Spleen (tissue), 11 donors: ENCODE results near the gene BIN1. TPM values are rescaled to one million over a fixed set of nuclear protein-coding genes. Genes with fewer than 3 reads are reported as not detected.

Experiments
- DNase-seq: peaks from one replicate; pipeline ENCODE4 v3.0.0-alpha.2; 2020
- H3K27ac ChIP-seq, 8 donors: fragments of 200-600 bp; sonication (generic) in 7 of 8; 1 replicate in 4 of 8; 2 replicates in 4 of 8; pipeline versions ENCODE4 v1.5.0 to v1.8.0; 2016 to 2021; ENCODE audit warnings: inconsistent platforms in 4 of 8, mild to moderate bottlenecking in 4 of 8, moderate library complexity in 1 of 8
- H3K27me3 ChIP-seq, 7 donors: fragments of 200-600 bp; sonication (generic) in 6 of 7; replicated peaks in 1 of 7; 1 replicate in 4 of 7; 2 replicates in 3 of 7; pipeline versions ENCODE4 v1.5.0 to v1.8.0; 2016 to 2021; ENCODE audit warnings: inconsistent platforms in 3 of 7, mild to moderate bottlenecking in 1 of 7
- H3K36me3 ChIP-seq, 6 donors: fragments of 200-600 bp; sonication (generic) in 5 of 6; 1 replicate in 4 of 6; 2 replicates in 2 of 6; pipeline versions ENCODE4 v1.5.0 to v1.8.0; 2016 to 2021; ENCODE audit warnings: inconsistent platforms in 2 of 6
- H3K4me1 ChIP-seq, 6 donors: fragments of 200-600 bp; sonication (generic) in 5 of 6; 1 replicate in 3 of 6; 2 replicates in 3 of 6; pipeline versions ENCODE4 v1.5.0 to v1.8.0; 2016 to 2021; ENCODE audit warnings: inconsistent platforms in 3 of 6
- H3K4me3 ChIP-seq, 8 donors: fragments of 200-600 bp; sonication (generic) in 7 of 8; 1 replicate in 4 of 8; 2 replicates in 4 of 8; pipeline versions ENCODE4 v1.5.0 to v1.8.0; 2016 to 2021; ENCODE audit warnings: inconsistent platforms in 4 of 8, mild to moderate bottlenecking in 4 of 8, moderate library complexity in 2 of 8
- H3K9me3 ChIP-seq, 8 donors: fragments of 200-600 bp; sonication (generic) in 7 of 8; 1 replicate in 4 of 8; 2 replicates in 4 of 8; pipeline versions ENCODE4 v1.5.0 to v1.8.0; 2016 to 2021; ENCODE audit warnings: inconsistent platforms in 4 of 8
- POLR2A ChIP-seq, 3 donors: fragments of 450-650 bp; IDR thresholded peaks; one replicate each; pipeline ENCODE4 v1.5.1; 2017; ENCODE audit warnings: antibody characterized with exemption in 3 of 3, mild to moderate bottlenecking in 1 of 3
- POLR2AphosphoS5 ChIP-seq, 3 donors: sonication (generic); formaldehyde crosslinking; IDR thresholded peaks; one replicate each; pipeline ENCODE4 v1.5.1; 2017; ENCODE audit warnings: antibody characterized with exemption in 3 of 3
- WGBS, 5 donors: extraction: QIAGEN DNeasy Blood & Tissue Kit in 3 of 5; methylation state at CpG; one replicate each; pipeline versions ENCODE4 v1.1.5 to v1.1.7; 2013 to 2018; 5-methylcytosine and 5-hydroxymethylcytosine counted together
- intact Hi-C: fragments of 100-400 bp; cut with DNase I; formaldehyde crosslinking; loops from one replicate; pipeline ENCODE4 v1.15.0; 2023; ENCODE audit warnings: low total_unique reads
- polyA plus RNA-seq, 3 donors: library from polyadenylated mRNA; stranded (reverse); fragments of 200-250 nt; gene quantifications; one replicate each; pipeline ENCODE4 v1.2.1, GENCODE V29; 2013
- total RNA-seq, 7 donors: library from RNA; depleted of rRNA in 3 of 7; stranded (reverse); fragments of >200 nt in 3 of 7; fragmentation: NEBNext Ultra II Directional in 4 of 7; extraction: Animal tissue kit (Norgen Biotek cat#: 25700) in 4 of 7; gene quantifications; one replicate each; pipeline versions ENCODE4 v1.1.0 to v1.2.1, GENCODE V29; 2016 to 2021
- TF ChIP-seq, protein P1 (sequence below), 11 experiments: fragments of 200-600 bp in 7 of 11; fragments of 450-650 bp in 4 of 11; sonication (generic) in 4 of 11; IDR thresholded peaks in 8 of 11; conservative IDR thresholded peaks in 3 of 11; 1 replicate in 7 of 11; 2 replicates in 4 of 11; pipeline versions ENCODE4 v1.4.0 to v1.8.0; 2016 to 2021; ENCODE audit warnings: antibody characterized with exemption in 11 of 11, inconsistent platforms in 4 of 11, mild to moderate bottlenecking in 1 of 11
- donor health status: healthy with polysubstance abuse.
- donor health status: DM: no; HTN: no; CAD: no; lungs with moderate emphysema.
- donor health status: DM: no; HTN: no; CAD: no.
- donor health status: Bipolar disorder and iron deficiency.
- donor health status: healthy.
- donor health status: DM: no; HTN: no; CAD: no.
- donor health status: DM: yes; HTN: yes; CAD: no.

The BIN1 gene
- total and polyA plus RNA-seq, 10 donors = 57.2 to 123 (median 70.4) TPM

DNA sequence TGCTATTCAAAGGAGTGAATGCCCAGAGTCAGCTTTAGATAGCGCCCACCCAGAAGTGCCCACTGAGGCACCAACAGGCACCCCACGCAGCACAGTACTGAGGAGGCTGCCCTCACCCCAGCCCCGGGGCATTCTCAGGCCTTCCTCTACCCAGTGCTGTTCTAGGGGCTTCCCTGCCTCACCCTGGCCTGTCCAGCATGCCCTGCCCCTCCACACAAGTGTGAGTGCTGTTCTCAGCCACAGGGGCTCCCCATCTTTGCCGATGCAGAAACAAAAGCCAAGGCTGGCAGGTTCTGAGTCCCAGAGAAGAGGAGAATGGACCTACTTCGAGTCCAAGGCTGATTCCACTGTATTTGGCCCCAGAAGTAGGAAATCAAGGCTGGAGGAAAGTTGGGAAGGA lies 15.8 kb downstream of the BIN1 start:
- no peak overlapping the region for H3K27ac ChIP-seq
- peaks cover 22 to 76% (median 57%) of the 10 kb centered on the region in 6 donors for H3K4me1 ChIP-seq
- H3K4me3 ChIP-seq = no peak overlapping the region
- 79 to 95% (median 87%) methylated on average over 5 of the region's 5 CpGs for WGBS, 5 donors
- H3K27me3 ChIP-seq = no peaks in the 10 kb centered on the region
- no peaks in the 10 kb centered on the region for H3K9me3 ChIP-seq
- no peaks in the 10 kb centered on the region for H3K36me3 ChIP-seq
- intact Hi-C loops = no loop called here
- DNase-seq = peak; percentile 64
- TF ChIP-seq POLR2AphosphoS5 (IDR thresholded peaks at IDR 0.05) (no peak), POLR2A (IDR thresholded peaks at IDR 0.05) (no peak)
- TF ChIP-seq, protein P1, sequence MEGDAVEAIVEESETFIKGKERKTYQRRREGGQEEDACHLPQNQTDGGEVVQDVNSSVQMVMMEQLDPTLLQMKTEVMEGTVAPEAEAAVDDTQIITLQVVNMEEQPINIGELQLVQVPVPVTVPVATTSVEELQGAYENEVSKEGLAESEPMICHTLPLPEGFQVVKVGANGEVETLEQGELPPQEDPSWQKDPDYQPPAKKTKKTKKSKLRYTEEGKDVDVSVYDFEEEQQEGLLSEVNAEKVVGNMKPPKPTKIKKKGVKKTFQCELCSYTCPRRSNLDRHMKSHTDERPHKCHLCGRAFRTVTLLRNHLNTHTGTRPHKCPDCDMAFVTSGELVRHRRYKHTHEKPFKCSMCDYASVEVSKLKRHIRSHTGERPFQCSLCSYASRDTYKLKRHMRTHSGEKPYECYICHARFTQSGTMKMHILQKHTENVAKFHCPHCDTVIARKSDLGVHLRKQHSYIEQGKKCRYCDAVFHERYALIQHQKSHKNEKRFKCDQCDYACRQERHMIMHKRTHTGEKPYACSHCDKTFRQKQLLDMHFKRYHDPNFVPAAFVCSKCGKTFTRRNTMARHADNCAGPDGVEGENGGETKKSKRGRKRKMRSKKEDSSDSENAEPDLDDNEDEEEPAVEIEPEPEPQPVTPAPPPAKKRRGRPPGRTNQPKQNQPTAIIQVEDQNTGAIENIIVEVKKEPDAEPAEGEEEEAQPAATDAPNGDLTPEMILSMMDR (IDR thresholded peaks at IDR 0.05 in 8 of 11, conservative IDR thresholded peaks at IDR 0.05 in 3 of 11) = no peak

GRCh38 chr2:127090281-127091120 lies 16.5 kb downstream of the BIN1 start:
- intact Hi-C loops = no loop called here
- whole genome bisulfite sequencing, 5 donors = 57 to 80% (median 71%) methylated on average over 7 to 18 of the region's 18 CpGs
- H3K27ac ChIP-seq = no peak overlapping the region
- peaks cover 29 to 76% (median 61%) of the 10 kb centered on the region in 6 donors for H3K4me1 ChIP-seq
- H3K36me3 ChIP-seq = no peaks in the 10 kb centered on the region
- DNase-seq = no peak
- TF ChIP-seq, protein P1 (IDR thresholded peaks at IDR 0.05 in 8 of 11, conservative IDR thresholded peaks at IDR 0.05 in 3 of 11) = no peak
- TF ChIP-seq POLR2A (IDR thresholded peaks at IDR 0.05) = no peak
- no peak for TF ChIP-seq POLR2AphosphoS5 (IDR thresholded peaks at IDR 0.05)
- no peak overlapping the region for H3K4me3 ChIP-seq
- no peaks in the 10 kb centered on the region for H3K9me3 ChIP-seq
- no peaks in the 10 kb centered on the region for H3K27me3 ChIP-seq

DNA sequence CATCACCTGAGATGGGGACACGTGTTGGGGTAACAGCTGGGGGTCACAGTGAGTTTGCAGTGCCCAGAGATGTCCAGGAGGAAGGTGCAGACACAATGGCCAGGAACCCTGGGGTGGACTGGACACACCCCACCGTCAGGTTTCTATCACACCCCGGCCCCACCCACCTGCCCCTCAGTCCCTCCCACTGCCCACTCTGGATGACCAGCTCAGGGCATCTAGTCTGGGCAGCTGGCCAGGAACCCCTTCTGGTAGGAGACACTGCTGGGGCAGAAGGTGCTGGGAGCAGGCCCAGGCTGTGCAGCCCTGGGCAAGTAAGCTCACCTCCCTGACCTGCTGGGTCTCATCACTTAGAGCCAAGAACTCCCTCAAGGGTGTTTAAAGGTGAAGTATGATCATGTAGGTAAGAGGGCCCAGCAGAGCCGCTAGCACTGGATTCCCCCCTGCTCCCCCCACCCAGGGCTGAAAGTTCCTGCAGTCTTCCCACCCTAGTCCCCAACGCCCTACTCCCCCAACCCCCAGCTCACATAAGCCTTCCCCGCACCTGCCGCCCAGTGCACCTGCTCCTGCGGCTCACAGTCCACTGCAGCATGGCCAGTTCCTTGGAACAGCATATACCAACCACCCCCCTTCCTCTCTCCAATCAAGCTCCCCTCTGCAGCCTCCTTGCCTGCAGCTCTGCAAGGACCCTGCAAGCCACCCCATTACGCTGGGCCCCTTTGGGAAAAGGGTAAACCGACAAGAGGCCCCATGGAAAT lies 17.3 kb downstream of the BIN1 start:
- Histone ChIP-seq H3K4me3 (no peak overlapping the region), H3K36me3 (no peaks in the 10 kb centered on the region), H3K9me3 (no peaks in the 10 kb centered on the region), H3K27me3 (no peaks in the 10 kb centered on the region), H3K27ac (no peak overlapping the region), H3K4me1 (peaks cover 34 to 76% (median 63%) of the 10 kb centered on the region in 6 donors)
- no peak for DNase-seq
- TF ChIP-seq, protein P1 (IDR thresholded peaks at IDR 0.05 in 8 of 11, conservative IDR thresholded peaks at IDR 0.05 in 3 of 11) = no peak
- no peak for TF ChIP-seq POLR2AphosphoS5 (IDR thresholded peaks at IDR 0.05)
- TF ChIP-seq POLR2A (IDR thresholded peaks at IDR 0.05) = no peak
- 80 to 87% (median 86%) methylated on average over 9 to 10 of the region's 10 CpGs for WGBS, 5 donors
- intact Hi-C loops = no loop called here

GRCh38 chr2:127088706-127089105 lies 18.2 kb downstream of the BIN1 start:
- DNase-seq = no peak
- no peaks in the 10 kb centered on the region for H3K36me3 ChIP-seq
- TF ChIP-seq, protein P1 (IDR thresholded peaks at IDR 0.05 in 8 of 11, conservative IDR thresholded peaks at IDR 0.05 in 3 of 11) = no peak
- no peak for TF ChIP-seq POLR2AphosphoS5 (IDR thresholded peaks at IDR 0.05)
- TF ChIP-seq POLR2A (IDR thresholded peaks at IDR 0.05) = no peak
- intact Hi-C loops = no loop called here
- peaks cover 42 to 76% (median 65%) of the 10 kb centered on the region in 6 donors for H3K4me1 ChIP-seq
- H3K4me3 ChIP-seq = no peak overlapping the region
- H3K9me3 ChIP-seq = no peaks in the 10 kb centered on the region
- WGBS, 5 donors = 77 to 80% (median 78%) methylated on average over 6 of the region's 6 CpGs
- no peaks in the 10 kb centered on the region for H3K27me3 ChIP-seq
- peak overlapping the region in 1 of 8 donors; percentile 93 for H3K27ac ChIP-seq
